Mucosa of descending colon (tissue), 3 donors: Measurements from ENCODE around the gene RNF166. TPM values are rescaled to one million over a fixed set of nuclear protein-coding genes. Genes with fewer than 3 reads are reported as not detected.

Experiments used
- ATAC-seq: fragments of 200-7000 bp; cut with Tn5 transposase; one replicate; pipeline ENCODE4 v1.9.1; 2020; ENCODE audit warnings: mild to moderate bottlenecking, moderate library complexity
- DNase-seq, 3 donors: peaks; one replicate each; pipeline ENCODE4 v3.0.0-alpha.2; 2020
- H3K36me3 ChIP-seq: fragments of 200-600 bp; one replicate; pipeline ENCODE4 v1.8.0; 2021; ENCODE audit warnings: low read depth, mild to moderate bottlenecking
- H3K4me1 ChIP-seq: fragments of 200-600 bp; one replicate; pipeline ENCODE4 v1.8.0; 2021; ENCODE audit warnings: low read depth, mild to moderate bottlenecking
- H3K4me3 ChIP-seq: fragments of 200-600 bp; one replicate; pipeline ENCODE4 v1.8.0; 2021; ENCODE audit warnings: mild to moderate bottlenecking
- H3K9me3 ChIP-seq: fragments of 200-600 bp; one replicate; pipeline ENCODE4 v1.8.0; 2021; ENCODE audit warnings: mild to moderate bottlenecking
- CTCF ChIP-seq: fragments of 200-600 bp; IDR thresholded peaks from one replicate; pipeline ENCODE4 v1.8.0; 2022; ENCODE audit warnings: antibody characterized with exemption, mild to moderate bottlenecking
- intact Hi-C, 2 donors: fragments of 100-400 bp; cut with DNase I in 1 of 2; cut with micrococcal nuclease in 1 of 2; formaldehyde crosslinking; loops; one replicate each; pipeline versions ENCODE4 v1.11.0 to v1.11.1; 2022; cut with DNase I, micrococcal nuclease
- total RNA-seq, 3 donors: library from RNA; stranded (reverse); fragmentation: NEBNext Ultra II Directional in 2 of 3; extraction: Animal tissue kit (Norgen Biotek cat#: 25700) in 2 of 3; gene quantifications; one replicate each; pipeline versions ENCODE4 v1.2.1 to v1.2.4, GENCODE V29; 2021 to 2023
- donor health status: DM: no; HTN: no; CAD: no; lungs with moderate emphysema.
- donor health status: DM: no; HTN: no; CAD: no.
- donor health status: DM: no; HTN: yes; CAD: no.

The RNF166 gene
- total RNA-seq, 3 donors from 2014 or later: 9.5 to 22.8 (median 15.1) TPM

GRCh38 chr16:88731699-88732098 lies 25.5 kb upstream of the RNF166 start:
- no peak for ATAC-seq
- Histone ChIP-seq H3K4me3 (no peak overlapping the region), H3K9me3 (no peaks in the 10 kb centered on the region), H3K36me3 (no peaks in the 10 kb centered on the region), H3K4me1 (no peaks in the 10 kb centered on the region)
- no peak for TF ChIP-seq CTCF
- no peak for DNase-seq
- intact Hi-C loops: no loop called here

GRCh38 chr16:88730632-88731607 lies 24.7 kb upstream of the RNF166 start:
- H3K4me3 ChIP-seq: no peak overlapping the region
- no peak for DNase-seq
- no peak for ATAC-seq
- intact Hi-C loops: no loop called here
- H3K4me1 ChIP-seq: no peaks in the 10 kb centered on the region
- H3K36me3 ChIP-seq: peaks cover under 1% of the 10 kb centered on the region
- TF ChIP-seq CTCF: no peak
- H3K9me3 ChIP-seq: no peaks in the 10 kb centered on the region

DNA sequence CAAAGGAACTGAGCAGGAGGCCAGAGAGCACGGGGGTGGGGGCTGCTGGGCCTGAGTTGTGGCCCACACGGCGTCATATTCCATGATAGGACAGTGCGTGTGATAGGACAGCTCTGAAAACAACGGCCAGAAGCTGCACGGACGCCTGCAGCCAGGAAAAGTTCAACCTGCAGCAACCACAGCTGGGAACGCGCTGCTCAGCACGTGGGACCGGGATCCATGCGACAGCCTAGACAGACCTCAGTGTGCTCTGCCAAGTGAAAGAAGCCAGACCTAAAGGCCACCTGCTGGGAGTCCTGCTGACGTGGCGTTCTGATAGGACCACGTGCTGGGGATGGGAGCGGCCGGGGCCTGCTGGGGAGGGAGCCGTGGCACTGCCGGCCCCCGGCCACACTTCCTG lies 21.7 kb upstream of the RNF166 start:
- H3K9me3 ChIP-seq: no peaks in the 10 kb centered on the region
- peaks cover 13% of the 10 kb centered on the region for H3K36me3 ChIP-seq
- no peaks in the 10 kb centered on the region for H3K4me1 ChIP-seq
- no peak for TF ChIP-seq CTCF
- no peak overlapping the region for H3K4me3 ChIP-seq
- ATAC-seq: no peak
- intact Hi-C loops: no loop called here
- DNase-seq: no peak

DNA sequence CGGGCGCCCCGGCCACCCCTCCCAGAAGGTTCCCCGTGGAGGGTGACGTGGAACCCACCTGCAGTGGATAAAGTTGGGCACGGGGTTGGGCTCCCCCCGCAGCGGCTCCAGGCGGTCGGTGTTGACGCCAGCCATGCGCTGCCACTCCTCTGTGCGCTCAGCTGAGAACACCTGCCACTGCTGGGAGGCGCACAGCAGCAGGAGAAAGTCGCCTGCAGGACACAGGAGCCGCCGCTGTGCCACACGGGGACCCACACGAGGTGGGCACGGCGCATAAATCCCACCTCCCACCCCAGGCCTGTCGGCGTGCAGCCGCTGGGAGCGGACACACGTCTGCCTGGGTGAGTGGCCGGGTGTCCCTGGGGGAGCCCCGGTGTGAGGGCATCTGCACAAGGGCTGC lies 20.8 kb upstream of the RNF166 start:
- no peaks in the 10 kb centered on the region for H3K4me1 ChIP-seq
- H3K36me3 ChIP-seq: peaks cover 13% of the 10 kb centered on the region
- DNase-seq: no peak
- no peak for ATAC-seq
- no peaks in the 10 kb centered on the region for H3K9me3 ChIP-seq
- H3K4me3 ChIP-seq: no peak overlapping the region
- intact Hi-C loops: no loop called here
- TF ChIP-seq CTCF: no peak

DNA sequence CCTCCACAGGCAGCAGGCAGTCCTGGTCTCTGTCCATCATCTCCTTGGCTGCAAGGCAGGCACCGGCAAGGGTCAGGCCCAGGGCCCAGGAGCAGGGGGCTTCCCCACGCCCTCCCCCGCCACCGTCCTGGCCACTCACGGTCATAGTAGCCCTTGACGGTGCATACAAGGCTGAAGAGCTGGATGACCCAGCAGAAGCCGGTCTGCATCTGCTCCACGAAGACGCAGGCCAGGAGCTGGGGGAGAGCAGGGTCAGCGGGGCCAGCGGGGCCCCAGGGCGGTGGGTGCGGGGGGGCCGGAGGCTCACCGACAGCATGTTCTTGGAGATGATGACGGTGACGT lies 20.2 kb upstream of the RNF166 start:
- no peak overlapping the region for H3K4me3 ChIP-seq
- TF ChIP-seq CTCF: no peak
- peaks cover 13% of the 10 kb centered on the region for H3K36me3 ChIP-seq
- no peak for ATAC-seq
- H3K9me3 ChIP-seq: no peaks in the 10 kb centered on the region
- no peaks in the 10 kb centered on the region for H3K4me1 ChIP-seq
- DNase-seq: no peak
- intact Hi-C loops: no loop called here
